K562 (cell line): Measurements from ENCODE around the gene CUL1. TPM values are rescaled to one million over a fixed set of nuclear protein-coding genes. Genes with fewer than 3 reads are reported as not detected.
A peak's percentile ranks its signal among the peaks of the same experiment; 100 is the strongest.

ENCODE experiments used
- FOXA1 ChIP-seq: fragments of 450-650 bp; IDR thresholded peaks from 2 replicates; pipeline ENCODE4 v1.6.1; 2016; ENCODE audit warnings: mild to moderate bottlenecking, borderline replicate concordance
- GMEB1 ChIP-seq: fragments of 250-450 bp; sonication (Bioruptor Pico); IDR thresholded peaks from 2 replicates; pipeline ENCODE4 v1.4.0; 2020; ENCODE audit warnings: mild to moderate bottlenecking
- PHF20 ChIP-seq: fragments of 450-650 bp; IDR thresholded peaks from 2 replicates; pipeline ENCODE4 v1.6.1; 2018; ENCODE audit not compliant: partially characterized antibody
- SAP30 ChIP-seq: fragments of 200-600 bp; sonication (generic); IDR thresholded peaks from 2 replicates; pipeline ENCODE4 v1.6.1; 2012; ENCODE audit warnings: borderline replicate concordance, low read depth, mild to moderate bottlenecking, moderate library complexity, low read length, control low read depth, inconsistent platforms; ENCODE audit not compliant: insufficient read depth, poor library complexity, severe bottlenecking
- SIN3A ChIP-seq, 2 experiments: fragments of 150-350 bp in 1 of 2; IDR thresholded peaks; 2 replicates each; pipeline ENCODE4 v1.6.1; 2011 to 2016; ENCODE audit warnings: borderline replicate concordance in 2 of 2, low read depth in 2 of 2, low read length in 2 of 2, mild to moderate bottlenecking in 2 of 2, moderate library complexity in 2 of 2; ENCODE audit not compliant: control insufficient read depth in 1 of 2
- SREBF1 ChIP-seq: fragments of 150-350 bp; IDR thresholded peaks from 2 replicates; pipeline ENCODE4 v1.6.1; 2014; ENCODE audit warnings: antibody characterized with exemption, low read depth, low read length, borderline replicate concordance
- STAT5B ChIP-seq: fragments of 250-450 bp; sonication (Bioruptor Pico); IDR thresholded peaks from 2 replicates; pipeline ENCODE4 v1.8.0; 2021; ENCODE audit warnings: mild to moderate bottlenecking, inconsistent platforms
- TAF9B ChIP-seq: fragments of 450-650 bp; IDR thresholded peaks from 2 replicates; pipeline ENCODE4 v1.6.1; 2018; ENCODE audit warnings: mild to moderate bottlenecking; ENCODE audit not compliant: partially characterized antibody
- TAL1 ChIP-seq: fragments of 450-650 bp; IDR thresholded peaks from 2 replicates; pipeline ENCODE4 v1.6.1; 2016; ENCODE audit warnings: mild to moderate bottlenecking
- TCF3 ChIP-seq: sonication (generic); formaldehyde crosslinking; IDR thresholded peaks from 2 replicates; pipeline ENCODE4 v1.4.0; 2020; ENCODE audit warnings: mild to moderate bottlenecking, missing genetic modification reagents
- ZBED1 ChIP-seq: IDR thresholded peaks from 2 replicates; pipeline ENCODE4 v1.6.1; 2014
- ZBTB43 ChIP-seq: sonication (generic); formaldehyde crosslinking; IDR thresholded peaks from 2 replicates; pipeline ENCODE4 v1.8.0; 2023; ENCODE audit warnings: mild to moderate bottlenecking, missing genetic modification reagents
- ZNF449 ChIP-seq: fragments of 250-450 bp; sonication (Bioruptor Pico); IDR thresholded peaks from 2 replicates; pipeline ENCODE4 v1.8.0; 2022; ENCODE audit warnings: moderate library complexity, mild to moderate bottlenecking, inconsistent platforms
- ZNF780A ChIP-seq: fragments of 250-450 bp; sonication (Bioruptor Pico); IDR thresholded peaks from 2 replicates; pipeline ENCODE4 v1.5.0; 2021; ENCODE audit warnings: mild to moderate bottlenecking
- polyA plus RNA-seq, 8 experiments: library from polyadenylated mRNA; depleted of rRNA in 4 of 8; stranded (reverse) in 5 of 8; unstranded in 3 of 8; fragments of >200 nt; fragmentation: Nextera tagmentation in 2 of 8; fragmentation: Illumina TruSeq in 1 of 8; extraction: Ambion mirVana in 2 of 8; extraction: Trizol in 1 of 8; gene quantifications; 2 replicates each; pipeline versions ENCODE4 v1.2.1 to v1.2.3, GENCODE V29; 2011 to 2014; ENCODE audit warnings: inconsistent platforms in 1 of 8, missing spikeins in 1 of 8
- total RNA-seq, 7 experiments: library from RNA; depleted of rRNA in 6 of 7; stranded (reverse); fragments of >200 nt in 6 of 7; fragmentation: Illumina TruSeq in 2 of 7; extraction: Trizol in 2 of 7; gene quantifications; 2 replicates each; pipeline versions ENCODE4 v1.2.1 to v1.2.3, GENCODE V29; 2011 to 2021; ENCODE audit warnings: low replicate concordance in 1 of 7
- TF ChIP-seq, protein P1 (sequence below): fragments of 250-450 bp; sonication (Bioruptor Pico); IDR thresholded peaks from 2 replicates; pipeline ENCODE4 v1.8.0; 2021; ENCODE audit warnings: borderline replicate concordance, mild to moderate bottlenecking, moderate library complexity; ENCODE audit not compliant: poor library complexity, severe bottlenecking
- TF ChIP-seq, protein P2 (sequence below): fragments of 250-450 bp; sonication (Bioruptor Pico); IDR thresholded peaks from 2 replicates; pipeline ENCODE4 v1.5.0; 2022; ENCODE audit warnings: mild to moderate bottlenecking
- TF ChIP-seq, protein P3 (sequence below): sonication (generic); formaldehyde crosslinking; IDR thresholded peaks from 2 replicates; pipeline ENCODE4 v1.8.1; 2023; ENCODE audit warnings: mild to moderate bottlenecking, missing genetic modification reagents, moderate library complexity
- TF ChIP-seq, protein P4 (sequence below): IDR thresholded peaks from 2 replicates; pipeline ENCODE4 v1.6.1; 2012; ENCODE audit warnings: low read depth, low read length, improper control_type of control experiment, borderline replicate concordance

The CUL1 gene
- total and polyA plus RNA-seq, 9 of the 15 experiments (the other 6 are each of a cell fraction or from before 2014, with no cell fraction given): 31.5 to 107 (median 96.5) TPM

DNA sequence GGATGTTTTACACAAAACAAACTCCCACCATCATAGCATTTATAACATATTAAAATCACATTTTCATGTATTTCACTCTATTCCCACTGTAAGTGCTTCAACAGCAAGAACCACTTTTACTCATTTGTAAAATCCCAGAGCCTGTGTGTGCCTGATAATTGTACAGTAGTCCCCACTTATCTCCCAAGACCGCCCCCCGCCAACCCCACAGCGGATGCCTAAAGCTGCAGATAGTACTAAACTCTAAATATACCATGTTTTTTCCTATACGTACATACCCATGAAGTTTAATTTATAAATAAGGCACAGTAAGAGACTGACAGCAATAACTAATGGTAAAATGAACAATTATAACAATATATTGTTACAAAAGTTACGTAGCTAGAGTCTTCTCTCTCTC is 151.9 kb downstream of the CUL1 start (continued):
- TF ChIP-seq, protein P1, sequence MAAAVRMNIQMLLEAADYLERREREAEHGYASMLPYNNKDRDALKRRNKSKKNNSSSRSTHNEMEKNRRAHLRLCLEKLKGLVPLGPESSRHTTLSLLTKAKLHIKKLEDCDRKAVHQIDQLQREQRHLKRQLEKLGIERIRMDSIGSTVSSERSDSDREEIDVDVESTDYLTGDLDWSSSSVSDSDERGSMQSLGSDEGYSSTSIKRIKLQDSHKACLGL (CRISPR knock-in tag): no peak
- TF ChIP-seq, protein P2, sequence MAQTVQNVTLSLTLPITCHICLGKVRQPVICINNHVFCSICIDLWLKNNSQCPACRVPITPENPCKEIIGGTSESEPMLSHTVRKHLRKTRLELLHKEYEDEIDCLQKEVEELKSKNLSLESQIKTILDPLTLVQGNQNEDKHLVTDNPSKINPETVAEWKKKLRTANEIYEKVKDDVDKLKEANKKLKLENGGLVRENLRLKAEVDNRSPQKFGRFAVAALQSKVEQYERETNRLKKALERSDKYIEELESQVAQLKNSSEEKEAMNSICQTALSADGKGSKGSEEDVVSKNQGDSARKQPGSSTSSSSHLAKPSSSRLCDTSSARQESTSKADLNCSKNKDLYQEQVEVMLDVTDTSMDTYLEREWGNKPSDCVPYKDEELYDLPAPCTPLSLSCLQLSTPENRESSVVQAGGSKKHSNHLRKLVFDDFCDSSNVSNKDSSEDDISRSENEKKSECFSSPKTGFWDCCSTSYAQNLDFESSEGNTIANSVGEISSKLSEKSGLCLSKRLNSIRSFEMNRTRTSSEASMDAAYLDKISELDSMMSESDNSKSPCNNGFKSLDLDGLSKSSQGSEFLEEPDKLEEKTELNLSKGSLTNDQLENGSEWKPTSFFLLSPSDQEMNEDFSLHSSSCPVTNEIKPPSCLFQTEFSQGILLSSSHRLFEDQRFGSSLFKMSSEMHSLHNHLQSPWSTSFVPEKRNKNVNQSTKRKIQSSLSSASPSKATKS (CRISPR knock-in tag): no peak
- TF ChIP-seq ZBTB43 (CRISPR knock-in tag): no peak
- TF ChIP-seq TAF9B: no peak
- TF ChIP-seq, protein P3, sequence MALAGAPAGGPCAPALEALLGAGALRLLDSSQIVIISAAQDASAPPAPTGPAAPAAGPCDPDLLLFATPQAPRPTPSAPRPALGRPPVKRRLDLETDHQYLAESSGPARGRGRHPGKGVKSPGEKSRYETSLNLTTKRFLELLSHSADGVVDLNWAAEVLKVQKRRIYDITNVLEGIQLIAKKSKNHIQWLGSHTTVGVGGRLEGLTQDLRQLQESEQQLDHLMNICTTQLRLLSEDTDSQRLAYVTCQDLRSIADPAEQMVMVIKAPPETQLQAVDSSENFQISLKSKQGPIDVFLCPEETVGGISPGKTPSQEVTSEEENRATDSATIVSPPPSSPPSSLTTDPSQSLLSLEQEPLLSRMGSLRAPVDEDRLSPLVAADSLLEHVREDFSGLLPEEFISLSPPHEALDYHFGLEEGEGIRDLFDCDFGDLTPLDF: no peak
- no peak for TF ChIP-seq PHF20
- TF ChIP-seq, protein P4, sequence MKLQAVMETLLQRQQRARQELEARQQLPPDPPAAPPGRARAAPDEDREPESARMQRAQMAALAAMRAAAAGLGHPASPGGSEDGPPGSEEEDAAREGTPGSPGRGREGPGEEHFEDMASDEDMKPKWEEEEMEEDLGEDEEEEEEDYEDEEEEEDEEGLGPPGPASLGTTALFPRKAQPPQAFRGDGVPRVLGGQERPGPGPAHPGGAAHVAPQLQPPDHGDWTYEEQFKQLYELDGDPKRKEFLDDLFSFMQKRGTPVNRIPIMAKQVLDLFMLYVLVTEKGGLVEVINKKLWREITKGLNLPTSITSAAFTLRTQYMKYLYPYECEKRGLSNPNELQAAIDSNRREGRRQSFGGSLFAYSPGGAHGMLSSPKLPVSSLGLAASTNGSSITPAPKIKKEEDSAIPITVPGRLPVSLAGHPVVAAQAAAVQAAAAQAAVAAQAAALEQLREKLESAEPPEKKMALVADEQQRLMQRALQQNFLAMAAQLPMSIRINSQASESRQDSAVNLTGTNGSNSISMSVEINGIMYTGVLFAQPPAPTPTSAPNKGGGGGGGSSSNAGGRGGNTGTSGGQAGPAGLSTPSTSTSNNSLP: 0 out of 2 replicates have a peak, but pooled peaks have one; percentile 43
- no peak for TF ChIP-seq SREBF1
- TF ChIP-seq FOXA1: no peak
- peak; percentile 87 for TF ChIP-seq TCF3 (CRISPR knock-in tag)
- no peak for TF ChIP-seq GMEB1 (CRISPR knock-in tag)
- no peak for TF ChIP-seq STAT5B (CRISPR knock-in tag)
- peak; percentile 72 for TF ChIP-seq TAL1
- no peak for TF ChIP-seq ZNF449 (CRISPR knock-in tag)
- TF ChIP-seq ZBED1: no peak
- TF ChIP-seq SIN3A (IDR thresholded peaks at IDR 0.05; ENCODE audit: borderline replicate concordance in 2 of 2, control insufficient read depth in 1 of 2, low read depth in 2 of 2, low read length in 2 of 2): no peak
- TF ChIP-seq SAP30: no peak
- TF ChIP-seq ZNF780A (CRISPR knock-in tag): no peak
